ENCODE data around the gene RELN. TPM values are rescaled to one million over a fixed set of nuclear protein-coding genes. Genes with fewer than 3 reads are reported as not detected.

RELN gene
- total and polyA plus RNA-seq, 9 of the 15 experiments (the other 6 are each of a cell fraction or from before 2014, with no cell fraction given): 12.9 to 43.2 (median 18.1) TPM

DNA sequence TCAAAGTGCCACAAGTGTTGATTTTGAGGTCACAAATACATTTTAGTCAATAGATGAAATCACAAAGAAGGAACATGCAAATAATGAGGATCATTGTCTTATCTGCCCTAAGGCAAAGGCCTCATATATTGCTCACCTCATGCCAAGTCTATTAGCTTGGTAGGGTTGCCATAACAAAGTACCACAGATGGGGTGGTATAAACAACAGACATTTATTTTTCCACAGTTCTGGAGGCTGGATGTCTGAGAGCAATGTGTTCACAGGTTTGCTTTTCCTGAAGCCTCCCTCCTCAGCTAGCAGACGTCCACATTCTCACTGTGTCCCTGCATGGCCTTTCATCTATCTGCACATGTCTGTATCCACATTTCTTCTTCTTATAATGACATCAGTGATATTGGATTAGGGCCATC is 59.6 kb downstream of the RELN start:
- Histone ChIP-seq H3K4me3 (no peak overlapping the region), H3K4me2 (ENCODE audit: insufficient read depth, low read length) (no peak overlapping the region), H3K9ac (ENCODE audit: insufficient read depth in 1 of 2, low read depth in 2 of 2, low read length in 2 of 2) (no peak overlapping the region), H4K20me1 (replicated peaks; ENCODE audit: control insufficient read depth, insufficient read depth, low read length) (no peaks in the 10 kb centered on the region), H3K27me3 (ENCODE audit: control insufficient read depth in 2 of 2, insufficient read depth in 2 of 2, low read length in 2 of 2) (no peaks in the 10 kb centered on the region), H3K36me3 (ENCODE audit: control insufficient read depth, insufficient read depth, low read length) (peaks cover 2% of the 10 kb centered on the region; the same call in 1 of the 3 replicates), H3K79me2 (ENCODE audit: control insufficient read depth, insufficient read depth, low read length) (no peaks in the 10 kb centered on the region), H3K27ac (ENCODE audit: extremely low read depth, low read depth, low read length) (no peak overlapping the region), H3K9me1 (ENCODE audit: control insufficient read depth, insufficient read depth, low read length) (no peaks in the 10 kb centered on the region), H3K9me3 (replicated peaks; ENCODE audit: control insufficient read depth, insufficient read depth, low read depth, low read length) (no peaks in the 10 kb centered on the region), H2AFZ (ENCODE audit: low read depth, low read length) (no peak overlapping the region), H3K4me1 (replicated peaks in 1 of 2; ENCODE audit: control insufficient read depth in 2 of 2, insufficient read depth in 2 of 2, low read length in 2 of 2) (no peaks in the 10 kb centered on the region; a peak in 1 of 5 replicates)
- in situ Hi-C loops (cut with MboI): no loop called here
- no peak for ATAC-seq
- intact Hi-C loops (cut with micrococcal nuclease): no loop called here
- CTCF ChIA-PET (ENCODE audit: low intra/inter-chr PET ratio): interaction anchor here (0.5 kb wide), 1 partner anchor 1257 kb away, joined by 3 read pairs; no protein-coding TSS in a partner anchor
- DNase-seq (ENCODE audit: extremely low read depth in 1 of 4, low spot score in 3 of 4): no peak
- TF ChIP-seq TARDBP (IDR thresholded peaks at IDR 0.05) (no peak), POLR2A (conservative IDR thresholded peaks at IDR 0.05) (no peak), HOXB6 (CRISPR knock-in tag; IDR thresholded peaks at IDR 0.05; ENCODE audit: borderline replicate concordance) (no peak), GTF2A2 (tag; IDR thresholded peaks at IDR 0.05) (no peak), ILF3 (IDR thresholded peaks at IDR 0.05; ENCODE audit: borderline replicate concordance) (no peak), FOXA1 (IDR thresholded peaks at IDR 0.05; ENCODE audit: borderline replicate concordance) (no peak)
- TF ChIP-seq, protein P1, sequence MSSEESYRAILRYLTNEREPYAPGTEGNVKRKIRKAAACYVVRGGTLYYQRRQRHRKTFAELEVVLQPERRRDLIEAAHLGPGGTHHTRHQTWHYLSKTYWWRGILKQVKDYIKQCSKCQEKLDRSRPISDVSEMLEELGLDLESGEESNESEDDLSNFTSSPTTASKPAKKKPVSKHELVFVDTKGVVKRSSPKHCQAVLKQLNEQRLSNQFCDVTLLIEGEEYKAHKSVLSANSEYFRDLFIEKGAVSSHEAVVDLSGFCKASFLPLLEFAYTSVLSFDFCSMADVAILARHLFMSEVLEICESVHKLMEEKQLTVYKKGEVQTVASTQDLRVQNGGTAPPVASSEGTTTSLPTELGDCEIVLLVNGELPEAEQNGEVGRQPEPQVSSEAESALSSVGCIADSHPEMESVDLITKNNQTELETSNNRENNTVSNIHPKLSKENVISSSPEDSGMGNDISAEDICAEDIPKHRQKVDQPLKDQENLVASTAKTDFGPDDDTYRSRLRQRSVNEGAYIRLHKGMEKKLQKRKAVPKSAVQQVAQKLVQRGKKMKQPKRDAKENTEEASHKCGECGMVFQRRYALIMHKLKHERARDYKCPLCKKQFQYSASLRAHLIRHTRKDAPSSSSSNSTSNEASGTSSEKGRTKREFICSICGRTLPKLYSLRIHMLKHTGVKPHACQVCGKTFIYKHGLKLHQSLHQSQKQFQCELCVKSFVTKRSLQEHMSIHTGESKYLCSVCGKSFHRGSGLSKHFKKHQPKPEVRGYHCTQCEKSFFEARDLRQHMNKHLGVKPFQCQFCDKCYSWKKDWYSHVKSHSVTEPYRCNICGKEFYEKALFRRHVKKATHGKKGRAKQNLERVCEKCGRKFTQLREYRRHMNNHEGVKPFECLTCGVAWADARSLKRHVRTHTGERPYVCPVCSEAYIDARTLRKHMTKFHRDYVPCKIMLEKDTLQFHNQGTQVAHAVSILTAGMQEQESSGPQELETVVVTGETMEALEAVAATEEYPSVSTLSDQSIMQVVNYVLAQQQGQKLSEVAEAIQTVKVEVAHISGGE (CRISPR knock-in tag; IDR thresholded peaks at IDR 0.05): no peak
- BruUV-seq (replicated peaks): no TSS peak
- POLR2A ChIA-PET: interaction anchor here (1.0 kb wide), 1 partner anchor 10 kb away, joined by 4 read pairs; no protein-coding TSS in a partner anchor
- no peak for FAIRE-seq
- WGBS (ENCODE audit: insufficient coverage, low coverage, missing lambda C conversion rate): 50% methylated on average over 1 of the region's 1 CpG
